PC-9 (cell line): ENCODE data around the gene ADAM8. TPM values are rescaled to one million over a fixed set of nuclear protein-coding genes. Genes with fewer than 3 reads are reported as not detected.

Source experiments
- BruUV-seq: library from RNA; stranded (reverse); fragments of 400-500 nt; replicated peaks from 2 replicates; lab custom pipeline; 2021; lab: Mats Ljungman, UMichigan
- CTCF ChIA-PET: fragments of 300-600 bp; sonication (Branson Sonifier 250); formaldehyde crosslinking; loops from one replicate; lab custom pipeline; 2022; ENCODE audit warnings: antibody characterized with exemption; lab: Charles Lee
- POLR2A ChIA-PET: fragments of 300-600 bp; sonication (Branson Sonifier 250); formaldehyde crosslinking; loops from one replicate; lab custom pipeline; 2022; ENCODE audit warnings: antibody characterized with exemption; ENCODE audit not compliant: unreplicated experiment; lab: Charles Lee
- DNase-seq, 2 experiments: peaks; one replicate each; pipeline versions ENCODE4 v3.0.0 to v3.0.0-alpha.2; 2015 to 2022; ENCODE audit warnings: mixed read lengths in 1 of 2
- H2AFZ ChIP-seq: fragments of 200-600 bp; sonication (generic); 2 replicates; pipeline ENCODE4 v1.8.1; 2017; ENCODE audit warnings: antibody characterized with exemption
- H3F3A ChIP-seq: fragments of 200-600 bp; sonication (generic); 2 replicates; pipeline ENCODE4 v1.8.1; 2017; ENCODE audit warnings: antibody characterized with exemption, mild to moderate bottlenecking, low read depth; ENCODE audit not compliant: insufficient read depth
- H3K27ac ChIP-seq: fragments of 200-600 bp; sonication (generic); 2 replicates; pipeline ENCODE4 v1.6.1; 2016; ENCODE audit warnings: mixed run types
- H3K27me3 ChIP-seq: fragments of 200-600 bp; sonication (generic); 2 replicates; pipeline ENCODE4 v1.6.1; 2016; ENCODE audit warnings: low read depth, mixed run types; ENCODE audit not compliant: insufficient read depth
- H3K36me3 ChIP-seq: fragments of 200-600 bp; sonication (generic); 2 replicates; pipeline ENCODE4 v1.6.1; 2016; ENCODE audit warnings: low read depth, mixed run types
- H3K4me1 ChIP-seq: fragments of 200-600 bp; sonication (generic); replicated peaks from 2 replicates; pipeline ENCODE4 v1.6.1; 2016; ENCODE audit warnings: mixed run types; ENCODE audit not compliant: insufficient read depth
- H3K4me2 ChIP-seq: fragments of 200-600 bp; sonication (generic); 2 replicates; pipeline ENCODE4 v1.6.1; 2017; ENCODE audit warnings: mixed run types
- H3K4me3 ChIP-seq: fragments of 200-600 bp; sonication (generic); 2 replicates; pipeline ENCODE4 v1.6.1; 2016; ENCODE audit warnings: mixed run types
- H3K79me2 ChIP-seq: fragments of 200-600 bp; sonication (generic); 2 replicates; pipeline ENCODE4 v1.6.1; 2017; ENCODE audit warnings: low read depth, mixed run types
- H3K9me2 ChIP-seq: fragments of 200-600 bp; sonication (generic); 2 replicates; pipeline ENCODE4 v1.8.1; 2017; ENCODE audit warnings: mild to moderate bottlenecking; ENCODE audit not compliant: insufficient read depth
- H3K9me3 ChIP-seq: fragments of 200-600 bp; sonication (generic); 2 replicates; pipeline ENCODE4 v1.8.1; 2016; ENCODE audit warnings: low read depth; ENCODE audit not compliant: insufficient read depth
- H4K20me1 ChIP-seq: fragments of 200-600 bp; sonication (generic); 2 replicates; pipeline ENCODE4 v1.8.1; 2017; ENCODE audit not compliant: insufficient read depth
- EZH2 ChIP-seq: fragments of 200-600 bp; sonication (generic); IDR thresholded peaks from 2 replicates; pipeline ENCODE4 v1.8.0; 2017; ENCODE audit warnings: antibody characterized with exemption, low read depth
- intact Hi-C: fragments of 100-400 bp; cut with micrococcal nuclease; formaldehyde crosslinking; loops from one replicate; pipeline ENCODE4 v1.10.0; 2022; ENCODE audit not compliant: unreplicated experiment
- total RNA-seq: library from RNA; stranded (reverse); gene quantifications from 2 replicates; pipeline ENCODE4 v1.2.3, GENCODE V29; 2021
- TF ChIP-seq, protein P1 (sequence below): fragments of 200-600 bp; sonication (generic); conservative IDR thresholded peaks from 2 replicates; pipeline ENCODE4 v1.6.1; 2017; ENCODE audit warnings: mixed run types, antibody characterized with exemption, mild to moderate bottlenecking, moderate library complexity

The ADAM8 gene
- total RNA-seq, 1 experiment from 2014 or later: 18.3 TPM

DNA sequence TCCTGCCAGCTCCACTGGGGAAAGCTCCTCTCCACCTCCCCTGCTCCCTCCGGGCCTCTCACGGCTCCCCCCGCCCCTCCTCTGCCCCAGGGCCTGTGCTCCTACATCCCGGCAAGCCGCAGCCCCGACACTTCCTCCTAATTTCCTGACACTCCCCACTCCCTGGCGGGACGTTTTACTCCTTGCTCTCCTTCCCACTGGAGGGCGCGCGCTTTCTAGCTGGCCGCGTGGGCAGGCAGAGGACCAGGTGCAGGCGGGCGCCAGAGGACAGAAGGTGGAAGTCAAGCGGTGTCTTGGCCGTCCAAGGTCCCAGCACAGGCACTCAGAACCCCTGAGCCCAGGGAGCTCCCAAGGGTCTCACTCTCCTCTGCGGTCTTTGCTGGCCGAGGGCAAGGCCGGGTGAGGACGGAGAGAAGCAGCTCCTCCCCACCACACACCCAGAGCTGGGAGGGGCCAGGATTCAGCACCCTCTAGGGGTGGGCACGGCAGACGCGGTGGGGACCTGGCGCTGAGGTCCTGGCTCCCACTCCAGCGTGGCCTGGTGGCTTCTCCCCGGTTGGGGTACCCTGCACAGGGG, 19.1 kb downstream of the ADAM8 start:
- Histone ChIP-seq H3K27me3 (no peaks in the 10 kb centered on the region), H2AFZ (no peak overlapping the region), H3K36me3 (no peaks in the 10 kb centered on the region), H3K4me3 (no peak overlapping the region), H3K9me2 (no peaks in the 10 kb centered on the region), H4K20me1 (no peaks in the 10 kb centered on the region), H3K27ac (peak overlapping the region; percentile 71), H3F3A (peaks cover 9% of the 10 kb centered on the region; the same call in 1 of the 2 replicates), H3K4me2 (peak overlapping the region; percentile 19; the same call in 1 of the 2 replicates), H3K79me2 (no peaks in the 10 kb centered on the region), H3K4me1 (peaks cover 26% of the 10 kb centered on the region), H3K9me3 (no peaks in the 10 kb centered on the region)
- ChIA-PET POLR2A (no interaction called here), CTCF (interaction anchor here (0.6 to 1.4 kb wide), 3 partner anchors 36 to 96 kb away, joined by 3 to 9 read pairs (median 4); no protein-coding TSS in a partner anchor)
- intact Hi-C loops: loop anchor here (2.0 kb wide), 1 partner anchor 51 kb away; the partner anchor contains the start of genes TUBGCP2 and ZNF511
- TF ChIP-seq, protein P1, sequence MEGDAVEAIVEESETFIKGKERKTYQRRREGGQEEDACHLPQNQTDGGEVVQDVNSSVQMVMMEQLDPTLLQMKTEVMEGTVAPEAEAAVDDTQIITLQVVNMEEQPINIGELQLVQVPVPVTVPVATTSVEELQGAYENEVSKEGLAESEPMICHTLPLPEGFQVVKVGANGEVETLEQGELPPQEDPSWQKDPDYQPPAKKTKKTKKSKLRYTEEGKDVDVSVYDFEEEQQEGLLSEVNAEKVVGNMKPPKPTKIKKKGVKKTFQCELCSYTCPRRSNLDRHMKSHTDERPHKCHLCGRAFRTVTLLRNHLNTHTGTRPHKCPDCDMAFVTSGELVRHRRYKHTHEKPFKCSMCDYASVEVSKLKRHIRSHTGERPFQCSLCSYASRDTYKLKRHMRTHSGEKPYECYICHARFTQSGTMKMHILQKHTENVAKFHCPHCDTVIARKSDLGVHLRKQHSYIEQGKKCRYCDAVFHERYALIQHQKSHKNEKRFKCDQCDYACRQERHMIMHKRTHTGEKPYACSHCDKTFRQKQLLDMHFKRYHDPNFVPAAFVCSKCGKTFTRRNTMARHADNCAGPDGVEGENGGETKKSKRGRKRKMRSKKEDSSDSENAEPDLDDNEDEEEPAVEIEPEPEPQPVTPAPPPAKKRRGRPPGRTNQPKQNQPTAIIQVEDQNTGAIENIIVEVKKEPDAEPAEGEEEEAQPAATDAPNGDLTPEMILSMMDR: no peak; the same call in 1 of the 2 replicates
- no peak for TF ChIP-seq EZH2
- no TSS peak for BruUV-seq
- peak in 1 of 2 experiments; percentile 57 for DNase-seq

DNA sequence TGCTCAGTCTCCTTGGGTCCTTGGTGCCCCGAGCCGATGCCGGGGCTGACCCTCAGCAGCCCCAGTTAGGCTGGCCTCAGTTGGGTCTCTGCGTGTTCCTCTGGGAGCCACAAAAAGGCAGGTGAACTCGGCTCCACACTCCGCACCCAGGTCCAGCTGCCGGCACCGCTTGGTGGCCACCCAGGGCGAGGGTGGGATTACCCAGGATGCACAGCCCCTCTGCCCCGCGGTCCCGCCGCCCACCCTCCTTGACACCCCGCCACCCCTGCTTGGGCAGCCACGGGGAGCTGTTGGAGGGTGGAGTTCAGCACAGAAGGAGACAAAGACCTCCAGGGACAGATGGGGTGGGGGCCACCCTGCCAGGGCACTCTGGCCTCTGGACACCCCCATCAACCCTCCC, 21.3 kb downstream of the ADAM8 start:
- Histone ChIP-seq H2AFZ (no peak overlapping the region), H3K9me3 (no peaks in the 10 kb centered on the region), H4K20me1 (no peaks in the 10 kb centered on the region), H3K79me2 (no peaks in the 10 kb centered on the region), H3K27me3 (peaks cover 2% of the 10 kb centered on the region; the same call in 1 of the 2 replicates), H3F3A (peaks cover 9% of the 10 kb centered on the region; the same call in 1 of the 2 replicates), H3K27ac (no peak overlapping the region), H3K4me2 (no peak overlapping the region), H3K9me2 (no peaks in the 10 kb centered on the region), H3K4me3 (no peak overlapping the region), H3K4me1 (peaks cover 26% of the 10 kb centered on the region), H3K36me3 (no peaks in the 10 kb centered on the region)
- TF ChIP-seq, protein P1: no peak
- no peak for TF ChIP-seq EZH2
- ChIA-PET CTCF (no interaction called here), POLR2A (no interaction called here)
- no TSS peak for BruUV-seq
- no peak for DNase-seq
- intact Hi-C loops: no loop called here

DNA sequence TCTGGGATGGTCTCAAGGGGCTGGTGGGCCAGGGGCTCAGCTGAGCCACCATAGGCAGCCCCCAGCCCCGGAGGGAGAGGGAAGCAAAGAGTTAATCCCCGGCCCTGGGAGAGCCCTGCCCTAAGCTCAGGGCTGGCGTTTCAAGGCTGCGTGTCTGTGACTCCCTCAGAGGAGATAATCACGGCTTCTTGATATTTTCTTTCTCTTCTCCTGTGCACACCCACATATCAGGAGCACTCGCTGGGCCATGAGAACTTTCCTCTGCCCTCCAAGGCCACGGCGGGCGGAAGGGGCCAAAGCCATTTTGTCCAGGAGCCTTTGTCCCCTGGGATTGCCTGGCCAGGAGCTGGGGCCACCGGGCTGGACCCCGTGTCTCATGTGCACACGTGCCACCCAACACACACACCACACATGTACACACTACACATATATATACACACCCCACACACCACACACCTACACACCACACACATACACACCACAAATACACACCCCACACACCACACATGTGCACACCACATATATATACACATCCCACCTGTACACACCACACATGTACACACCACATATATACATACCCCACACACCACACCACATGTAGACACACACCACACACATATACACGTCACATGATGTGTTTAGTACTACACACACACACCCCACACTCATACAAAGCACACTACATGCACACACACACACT, 22.1 kb downstream of the ADAM8 start:
- CTCF ChIA-PET: no interaction called here
- H3K4me3 ChIP-seq: no peak overlapping the region
- DNase-seq: no peak
- no TSS peak for BruUV-seq
- intact Hi-C loops: no loop called here
- no peaks in the 10 kb centered on the region for H3K9me3 ChIP-seq
- peaks cover 9% of the 10 kb centered on the region; the same call in 1 of the 2 replicates for H3F3A ChIP-seq
- peaks cover 4% of the 10 kb centered on the region; the same call in 1 of the 2 replicates for H3K27me3 ChIP-seq
- no peaks in the 10 kb centered on the region for H3K36me3 ChIP-seq
- no peaks in the 10 kb centered on the region for H3K79me2 ChIP-seq
- TF ChIP-seq, protein P1: no peak
- no peak for TF ChIP-seq EZH2
- no peaks in the 10 kb centered on the region for H4K20me1 ChIP-seq
- H2AFZ ChIP-seq: no peak overlapping the region
- no peaks in the 10 kb centered on the region for H3K9me2 ChIP-seq
- peaks cover 18% of the 10 kb centered on the region for H3K4me1 ChIP-seq
- H3K27ac ChIP-seq: no peak overlapping the region
- H3K4me2 ChIP-seq: no peak overlapping the region
- POLR2A ChIA-PET: no interaction called here
